Measurements from ENCODE around the gene GOLGA3.
"Not testable (repeated sequence)": the region's sequence is repeated elsewhere in the genome, so short reads cannot be mapped to it uniquely, and the experiment has no call there.

GOLGA3 gene

DNA sequence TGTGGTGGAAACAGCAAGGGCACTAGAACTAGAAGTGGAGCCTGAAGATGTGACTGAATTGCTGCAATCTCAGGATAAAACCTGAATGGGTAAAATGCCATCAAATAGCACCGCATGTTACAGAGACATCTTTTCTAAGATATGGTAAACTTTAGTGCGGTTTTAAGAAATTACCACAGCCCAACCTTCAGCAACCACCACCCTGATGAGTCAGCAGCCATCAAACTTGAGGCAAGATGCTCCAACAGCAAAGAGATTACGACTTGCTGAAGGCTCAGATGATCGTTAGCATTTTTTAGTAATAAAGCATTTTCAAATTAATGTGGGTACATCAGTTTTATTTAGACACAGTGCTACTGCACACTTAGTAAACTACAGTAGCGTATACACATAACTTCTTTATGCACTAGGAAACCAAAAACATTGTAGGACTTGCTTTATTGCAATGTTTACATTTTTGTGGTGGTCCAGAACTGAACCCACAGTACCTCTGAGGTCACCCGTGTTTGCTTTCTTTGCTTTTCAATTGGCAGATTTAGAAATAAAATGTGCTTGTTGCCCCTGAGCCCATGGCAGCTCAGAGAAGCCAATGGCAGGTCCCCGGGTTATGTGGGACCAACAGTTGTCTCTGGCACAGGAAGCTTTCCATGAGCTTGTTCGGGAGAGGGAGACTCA lies 15.9 kb downstream of the GOLGA3 start:
- no peak for DNase-seq (ENCODE audit: low spot score)

- DNase-seq (ENCODE audit: low spot score), result not testable (repeated sequence)
These were observed 19.3 kb downstream of the GOLGA3 start for GRCh38 chr12:132809391-132809790.

GRCh38 chr12:132807295-132808092 lies 21.2 kb downstream of the GOLGA3 start:
- peak; percentile 66 for DNase-seq (ENCODE audit: low spot score)

GRCh38 chr12:132806857-132807256 lies 21.8 kb downstream of the GOLGA3 start:
- DNase-seq (ENCODE audit: low spot score), result no peak

DNA sequence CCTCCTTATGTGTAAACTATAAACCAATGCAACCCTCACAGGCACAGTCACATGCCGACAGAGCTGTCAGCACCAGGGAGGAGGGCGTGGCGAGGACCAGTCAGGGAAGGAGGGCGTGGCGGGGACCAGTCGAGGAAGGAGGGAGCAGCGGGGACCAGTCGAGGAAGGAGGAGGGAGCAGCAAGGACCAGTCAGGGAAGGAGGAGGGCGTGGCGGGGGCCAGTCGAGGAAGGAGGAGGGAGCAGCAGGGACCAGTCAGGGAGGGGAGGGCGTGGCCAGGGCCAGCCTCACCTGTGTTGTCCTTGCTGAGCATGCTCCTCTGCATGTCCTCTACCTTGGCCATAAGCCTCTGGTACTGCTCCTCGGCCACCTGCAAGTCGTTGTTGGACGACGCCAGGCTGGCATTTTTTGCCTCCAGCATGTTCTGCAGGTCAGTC lies 24.2 kb downstream of the GOLGA3 start:
- DNase-seq (ENCODE audit: low spot score), result no peak

- no peak for DNase-seq (ENCODE audit: low spot score)
These were observed 24.8 kb downstream of the GOLGA3 start for GRCh38 chr12:132803888-132804287.

- no peak for DNase-seq (ENCODE audit: low spot score)
These were observed 25.5 kb downstream of the GOLGA3 start for GRCh38 chr12:132803125-132803524.

DNA sequence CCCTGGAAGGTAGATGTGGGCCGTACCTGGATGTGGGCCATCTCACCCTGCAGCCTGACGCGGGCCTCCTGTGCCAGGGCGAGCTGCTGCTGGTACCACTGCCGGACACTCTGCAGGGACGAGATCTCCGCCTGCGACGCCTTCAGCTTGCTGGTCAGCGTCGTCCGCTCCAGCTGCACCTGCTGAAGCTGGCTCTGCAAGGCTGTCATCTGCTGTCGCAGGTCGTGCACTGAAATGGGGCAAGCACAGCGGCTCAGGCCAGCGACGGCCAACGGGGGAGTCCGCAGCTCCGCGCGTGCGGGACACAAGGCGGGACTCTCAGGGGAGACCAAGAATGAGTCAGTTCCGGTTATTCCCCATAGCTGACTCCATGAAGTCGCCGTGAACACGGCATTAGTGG lies 26.9 kb downstream of the GOLGA3 start:
- no peak for DNase-seq (ENCODE audit: low spot score)

DNA sequence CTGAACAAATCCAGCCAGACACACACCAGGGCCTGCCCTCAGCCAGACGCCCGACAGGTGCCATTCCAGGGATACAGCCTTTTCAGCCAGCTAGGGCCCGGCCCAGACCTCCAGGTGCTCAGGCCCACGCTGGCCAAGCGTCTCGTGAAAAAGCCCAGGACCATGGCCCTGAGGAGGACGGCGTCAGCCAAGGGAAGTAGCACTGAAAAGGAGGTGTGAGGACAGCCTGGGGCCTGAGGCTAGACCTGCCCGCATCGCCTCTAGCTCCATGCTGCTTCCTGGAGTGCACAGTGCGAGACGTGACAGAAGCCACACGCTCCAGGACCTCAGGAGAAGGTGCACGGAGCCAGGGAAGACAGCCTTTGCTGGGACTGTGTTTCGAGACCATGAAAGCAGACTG lies 29.8 kb downstream of the GOLGA3 start:
- no peak for DNase-seq (ENCODE audit: low spot score)

- no peak for DNase-seq (ENCODE audit: low spot score)
These were observed 30.7 kb downstream of the GOLGA3 start for GRCh38 chr12:132797820-132798570.

DNA sequence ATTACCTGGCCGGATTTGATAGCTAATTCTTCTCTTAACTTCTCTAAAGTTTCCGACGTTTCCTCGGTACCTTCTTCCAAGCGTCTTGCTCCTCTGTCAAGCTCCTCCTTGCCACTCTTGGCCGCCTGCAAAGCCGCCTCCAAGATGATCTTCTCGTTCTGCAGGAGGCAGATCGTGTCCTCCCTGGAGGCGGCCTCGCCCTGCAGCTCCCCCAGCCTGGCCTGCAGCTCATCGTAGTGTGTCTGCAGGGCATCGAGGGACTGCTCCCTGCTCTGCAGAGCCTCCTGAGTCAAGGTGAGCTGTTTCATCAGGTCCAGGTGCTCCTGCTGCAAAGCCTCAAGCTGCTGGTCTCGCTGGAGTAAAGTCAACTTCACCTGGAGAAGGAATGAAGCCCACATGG lies 32.8 kb downstream of the GOLGA3 start:
- DNase-seq (ENCODE audit: low spot score), result no peak

DNA sequence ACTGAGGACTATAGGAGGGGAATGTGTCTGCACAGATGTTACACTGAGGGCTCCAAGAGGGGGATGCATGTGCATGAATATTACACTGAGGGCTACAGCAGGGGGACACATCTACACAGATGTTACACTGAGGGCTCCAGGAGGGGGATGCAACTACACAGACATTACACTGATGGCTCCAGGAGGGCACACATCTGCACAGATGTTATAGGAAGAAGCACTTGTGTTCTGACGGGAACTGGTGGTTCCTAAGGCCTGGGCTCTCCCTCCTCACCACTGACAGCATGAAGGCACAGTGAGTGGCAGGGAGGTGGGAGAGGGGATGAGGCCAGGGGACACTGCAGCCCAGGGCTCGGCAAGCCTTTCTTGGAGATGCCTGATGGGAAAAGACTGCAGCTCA lies 36.7 kb downstream of the GOLGA3 start:
- DNase-seq (ENCODE audit: low spot score), result not testable (repeated sequence)

DNA sequence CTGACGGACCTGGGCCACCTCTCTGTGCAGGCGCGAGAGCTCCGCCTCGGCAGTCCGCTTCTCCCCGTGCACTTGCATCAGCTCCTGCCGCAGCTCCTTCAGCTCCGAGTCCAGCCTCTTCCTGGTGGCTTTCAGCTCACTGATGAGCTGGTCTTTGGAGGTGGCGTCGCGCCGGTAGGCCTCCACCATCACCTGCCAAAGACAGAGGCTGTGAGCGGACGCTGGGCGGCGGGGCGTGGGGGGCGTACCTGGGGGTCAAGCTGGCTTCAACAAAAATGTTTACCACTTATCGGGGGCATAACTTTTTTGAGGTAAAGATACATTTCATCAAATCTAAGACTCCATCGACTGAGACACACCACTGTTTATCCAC lies 39.6 kb downstream of the GOLGA3 start:
- no peak for DNase-seq (ENCODE audit: low spot score)

DNA sequence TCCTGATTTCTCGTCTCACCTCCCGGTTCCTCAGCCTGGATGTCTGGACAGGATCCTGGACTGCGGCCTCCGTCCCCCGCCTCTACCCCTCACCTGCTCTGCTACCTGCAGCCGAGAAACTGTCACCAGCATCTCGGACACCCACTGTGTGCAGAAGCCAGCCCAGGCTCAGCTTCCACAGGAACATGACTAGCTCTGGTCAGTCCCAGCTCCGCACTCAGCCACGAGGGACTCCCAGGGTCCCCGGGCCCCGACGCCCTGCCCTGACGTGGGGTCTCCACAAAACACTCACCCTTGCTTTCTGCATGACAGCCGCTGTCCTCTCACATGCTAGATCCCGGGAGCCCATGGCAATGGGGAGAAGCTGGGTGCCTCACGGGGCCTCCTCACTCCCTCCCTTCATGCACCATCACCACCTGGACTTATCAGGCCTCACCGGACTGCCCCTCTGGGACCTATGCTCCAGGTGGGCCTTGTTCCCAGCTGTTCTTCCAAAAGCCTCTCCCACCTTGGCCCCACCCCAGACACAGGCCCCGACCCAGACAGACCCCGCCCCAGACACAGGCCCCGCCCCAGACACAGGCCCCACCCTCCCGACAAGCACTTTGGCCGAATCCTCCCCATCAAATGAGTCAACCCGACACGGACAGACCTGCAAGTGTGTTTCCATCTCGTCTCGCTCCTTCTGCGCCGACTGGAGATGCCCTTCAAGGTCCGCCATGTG lies 40.1 kb downstream of the GOLGA3 start:
- peak; percentile 64 for DNase-seq (ENCODE audit: low spot score)

- no peak for DNase-seq (ENCODE audit: low spot score)
These were observed 40.8 kb downstream of the GOLGA3 start for GRCh38 chr12:132787877-132788276.

- no peak for DNase-seq (ENCODE audit: low spot score)
These were observed 42.5 kb downstream of the GOLGA3 start for GRCh38 chr12:132786192-132786591.

GRCh38 chr12:132784580-132784979 lies 44.1 kb downstream of the GOLGA3 start:
- no peak for DNase-seq (ENCODE audit: low spot score)

- no peak for DNase-seq (ENCODE audit: low spot score)
These were observed 44.6 kb downstream of the GOLGA3 start for GRCh38 chr12:132783917-132784531.

DNA sequence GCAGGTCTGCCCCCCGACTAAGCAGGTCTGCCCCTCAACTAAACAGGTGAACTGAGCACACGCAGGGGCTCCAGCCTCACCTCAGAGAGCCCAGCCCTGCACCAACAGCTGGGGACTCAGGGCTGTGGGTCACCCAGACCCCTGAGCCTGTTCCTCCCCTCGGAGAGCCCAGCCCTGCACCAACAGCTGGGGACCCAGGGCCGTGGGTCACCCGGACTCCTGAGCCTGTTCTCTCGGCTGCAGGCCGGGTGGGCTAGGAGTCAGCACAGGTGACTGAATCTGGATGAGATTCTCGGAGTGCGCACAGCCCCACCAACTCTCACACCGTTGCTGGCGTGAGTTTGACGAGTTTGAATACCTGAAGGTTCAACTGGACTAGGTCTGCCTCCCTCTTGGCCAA lies 46.7 kb downstream of the GOLGA3 start:
- no peak for DNase-seq (ENCODE audit: low spot score)

DNA sequence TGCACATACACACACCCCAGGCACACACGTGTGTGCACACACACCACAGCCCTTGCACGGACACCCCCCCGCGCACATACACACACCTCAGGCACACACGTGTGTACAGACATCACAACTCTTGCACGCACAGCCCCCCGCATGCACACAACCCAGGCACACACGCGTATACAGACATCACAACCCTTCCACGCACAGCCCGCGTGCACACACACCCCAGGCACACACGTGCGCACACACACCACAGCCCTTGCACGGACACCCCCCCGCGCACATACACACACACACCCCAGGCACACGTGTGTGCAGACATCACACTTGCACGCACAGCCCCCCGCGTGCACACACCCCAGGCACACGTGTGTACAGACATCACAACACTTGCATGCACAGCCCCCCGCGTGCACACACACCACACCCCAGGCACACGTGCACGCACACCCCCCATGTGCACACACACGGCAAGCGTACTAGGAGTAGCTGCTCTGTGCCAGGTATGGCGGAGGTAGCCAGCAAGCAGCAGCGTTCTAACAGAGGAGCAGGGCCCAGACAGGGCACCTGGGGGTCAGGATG lies 48.8 kb downstream of the GOLGA3 start:
- DNase-seq (ENCODE audit: low spot score), result no peak

DNA sequence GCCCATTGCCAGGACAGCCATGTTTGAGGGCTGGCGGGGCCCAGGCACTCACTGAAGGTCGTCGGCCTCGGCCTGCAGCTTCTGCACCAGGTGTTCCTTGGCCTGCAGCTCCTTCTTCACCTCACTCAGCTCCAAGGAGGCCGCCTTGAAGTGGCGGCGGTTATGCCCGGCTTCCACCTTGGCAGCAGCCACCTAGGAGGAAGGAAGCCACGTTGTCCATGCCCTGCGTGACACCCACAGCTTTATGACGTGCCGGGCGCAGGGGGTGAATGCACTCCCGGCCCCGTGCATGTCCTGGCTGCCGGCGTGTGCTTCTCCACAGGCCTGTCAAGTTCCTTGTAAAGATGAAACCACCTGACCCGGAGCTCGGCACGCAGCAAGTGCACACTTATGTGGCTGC lies 51.1 kb downstream of the GOLGA3 start:
- DNase-seq (ENCODE audit: low spot score), result no peak

Measured in AG20443 (cell line).